Subcutaneous adipose tissue (tissue), 4 donors: Measurements from ENCODE around the gene MYLK. TPM values are rescaled to one million over a fixed set of nuclear protein-coding genes. Genes with fewer than 3 reads are reported as not detected.

Experiments
- CTCF ChIP-seq: fragments of 450-650 bp; IDR thresholded peaks from one replicate; pipeline ENCODE4 v1.5.1; 2016; ENCODE audit warnings: low read depth, mild to moderate bottlenecking, control low read depth, antibody characterized with exemption, moderate library complexity
- total RNA-seq, 4 donors: library from RNA; depleted of rRNA; stranded (reverse); fragments of >200 nt; gene quantifications; one replicate each; pipeline ENCODE4 v1.1.0, GENCODE V29; 2016

The MYLK gene
- total RNA-seq, 4 donors from 2014 or later: 28.2 to 113 (median 58.3) TPM

DNA sequence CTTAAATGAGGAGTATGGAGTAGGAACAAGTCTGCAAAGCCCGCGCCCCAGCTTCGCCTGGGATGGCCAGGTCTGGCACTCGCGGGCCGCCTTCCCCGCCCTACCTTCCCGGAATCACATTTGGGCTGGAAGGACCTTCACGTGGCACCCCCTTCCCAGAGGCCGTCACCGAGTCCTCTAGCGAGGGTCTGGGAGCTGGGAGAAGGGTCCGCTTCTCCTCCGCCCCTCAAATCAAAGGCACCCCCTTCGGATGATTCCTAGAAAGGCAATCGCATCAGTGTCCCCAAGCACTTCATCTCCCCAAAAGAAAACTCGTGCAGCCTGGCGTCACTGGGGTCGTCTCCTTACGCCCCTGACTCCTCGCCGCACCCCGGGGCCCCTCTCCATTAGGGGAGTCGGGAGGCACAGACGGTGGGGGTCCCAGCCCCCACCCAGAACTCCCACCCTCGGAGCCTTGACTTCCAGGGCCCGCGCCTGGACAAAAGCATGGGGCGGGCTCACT lies 380 bp downstream of the MYLK start:
- no peak for TF ChIP-seq CTCF

DNA sequence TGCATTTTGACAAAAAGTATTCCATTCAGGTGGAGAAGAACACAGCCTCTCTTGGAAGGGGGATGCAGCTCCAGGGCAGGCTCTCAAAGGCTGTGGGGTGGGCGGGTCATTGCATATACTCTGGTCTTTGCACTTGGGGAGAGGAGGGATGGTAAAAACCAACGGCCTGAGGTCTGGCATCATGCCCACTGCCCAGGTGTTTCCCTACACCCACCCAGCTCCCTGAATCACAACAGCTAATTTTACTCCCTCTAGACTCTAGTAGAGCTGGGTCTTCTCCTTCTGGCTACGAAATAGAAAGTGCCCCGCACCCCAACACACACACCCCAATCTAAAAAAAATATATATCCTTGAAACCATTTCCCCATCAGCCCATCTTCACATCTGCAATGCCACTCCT lies 1.0 kb downstream of the MYLK start:
- no peak for TF ChIP-seq CTCF

- TF ChIP-seq CTCF: no peak
Observed at GRCh38 chr3:123881771-123882170, 2.4 kb downstream of the MYLK start.

GRCh38 chr3:123880998-123881561 lies 3.1 kb downstream of the MYLK start:
- no peak for TF ChIP-seq CTCF

DNA sequence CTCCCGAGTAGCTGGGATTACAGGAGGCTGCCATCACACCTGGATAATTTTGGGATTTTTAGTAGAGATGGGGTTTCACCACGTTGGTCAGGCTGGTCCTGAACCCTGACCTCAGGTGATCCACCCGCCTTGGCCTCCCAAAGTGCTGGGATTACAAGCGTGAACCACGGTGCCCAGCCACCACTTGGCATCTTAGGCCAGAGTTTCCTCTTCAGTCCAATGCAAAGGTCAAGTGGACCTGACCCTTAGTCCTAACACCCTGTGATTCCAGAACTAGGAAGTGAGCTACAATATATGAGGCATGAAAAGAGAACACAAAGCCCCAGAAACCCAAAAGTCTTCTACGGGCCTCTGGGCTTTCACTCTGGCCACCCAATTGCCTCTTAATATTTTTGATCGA lies 5.3 kb downstream of the MYLK start:
- no peak for TF ChIP-seq CTCF

GRCh38 chr3:123877965-123878364 lies 6.2 kb downstream of the MYLK start:
- TF ChIP-seq CTCF: no peak

- TF ChIP-seq CTCF: no peak
Observed at GRCh38 chr3:123877466-123877865, 6.7 kb downstream of the MYLK start.
